Activated T-cell treated with anti-CD3 and anti-CD28 coated beads for 4 hours (primary cell): Measurements from ENCODE around the gene KREMEN2.

ENCODE experiments used
- DNase-seq: peaks from one replicate; pipeline ENCODE4 v3.0.0-alpha.2; 2020

KREMEN2 gene

GRCh38 chr16:3007059-3007956 is 43.2 kb downstream of the KREMEN2 start:
- no peak for DNase-seq

- DNase-seq = no peak
Observed at GRCh38 chr16:3007957-3008689, 44.0 kb downstream of the KREMEN2 start.

DNA sequence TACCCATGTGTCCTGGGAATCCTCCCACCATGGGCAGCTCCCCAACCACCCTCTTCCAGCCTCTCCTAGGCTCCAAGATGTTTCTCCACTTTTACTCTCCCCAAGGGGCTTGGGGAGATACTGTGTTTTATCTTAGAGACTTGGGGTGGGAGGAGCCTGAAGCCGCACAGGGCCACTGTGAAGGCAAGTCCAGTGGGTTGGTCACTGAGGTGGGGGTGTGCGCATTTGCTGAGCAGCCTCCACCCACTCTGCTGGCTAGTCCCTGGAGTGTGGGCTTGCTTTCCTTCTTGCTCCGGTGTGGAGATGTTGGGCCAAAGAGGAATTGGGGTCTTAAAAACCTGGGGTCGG is 44.6 kb downstream of the KREMEN2 start:
- DNase-seq = no peak

- no peak for DNase-seq
Observed at GRCh38 chr16:3009568-3010390, 45.7 kb downstream of the KREMEN2 start.

GRCh38 chr16:3010510-3010909 is 46.4 kb downstream of the KREMEN2 start:
- no peak for DNase-seq

- no peak for DNase-seq
Observed at GRCh38 chr16:3012246-3012645, 48.2 kb downstream of the KREMEN2 start.

- DNase-seq = no peak
Observed at GRCh38 chr16:3012828-3013420, 48.8 kb downstream of the KREMEN2 start, which contains the start of gene CLDN9. TSS of gene CLDN9 (plus strand) at chr16:3012923. CDS start at chr16:3013363, 440 bp downstream.

DNA sequence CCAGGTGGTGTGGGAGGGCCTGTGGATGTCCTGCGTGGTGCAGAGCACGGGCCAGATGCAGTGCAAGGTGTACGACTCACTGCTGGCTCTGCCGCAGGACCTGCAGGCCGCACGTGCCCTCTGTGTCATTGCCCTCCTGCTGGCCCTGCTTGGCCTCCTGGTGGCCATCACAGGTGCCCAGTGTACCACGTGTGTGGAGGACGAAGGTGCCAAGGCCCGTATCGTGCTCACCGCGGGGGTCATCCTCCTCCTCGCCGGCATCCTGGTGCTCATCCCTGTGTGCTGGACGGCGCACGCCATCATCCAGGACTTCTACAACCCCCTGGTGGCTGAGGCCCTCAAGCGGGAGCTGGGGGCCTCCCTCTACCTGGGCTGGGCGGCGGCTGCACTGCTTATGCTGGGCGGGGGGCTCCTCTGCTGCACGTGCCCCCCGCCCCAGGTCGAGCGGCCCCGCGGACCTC is 49.4 kb downstream of the KREMEN2 start:
- DNase-seq = no peak

DNA sequence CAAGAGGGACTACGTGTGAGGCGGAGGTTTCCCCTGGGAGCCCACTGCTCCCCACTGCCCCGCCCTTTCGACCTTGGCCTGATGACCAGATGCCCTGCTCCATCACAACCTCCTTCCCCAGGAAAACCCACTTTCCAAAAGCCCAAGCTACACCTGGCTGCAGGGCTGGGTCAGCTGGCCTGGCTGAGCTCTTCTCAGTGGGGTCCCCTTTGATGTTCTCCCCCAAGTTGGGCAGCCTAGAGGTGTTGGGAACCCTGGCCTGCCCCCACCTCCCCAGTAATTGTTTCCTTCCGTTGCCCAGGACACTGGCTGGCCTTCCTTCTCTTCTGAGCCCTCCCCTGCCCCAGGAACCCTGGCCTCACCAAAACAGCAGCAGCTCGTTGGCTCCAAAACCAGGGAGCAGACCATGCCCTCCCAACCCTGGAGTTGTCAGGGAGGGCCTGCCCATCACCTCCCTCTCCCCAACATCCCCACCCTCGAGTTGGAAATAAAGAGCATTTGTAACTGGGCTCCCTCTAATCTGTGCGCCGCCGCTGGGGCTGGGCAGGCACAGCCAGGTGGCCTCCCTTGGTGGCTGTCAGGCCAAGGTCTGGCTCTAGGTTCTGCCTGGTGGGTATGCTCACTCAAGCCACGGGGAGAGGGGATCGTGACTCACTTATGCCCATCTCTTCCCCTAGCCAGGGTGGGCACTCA is 50.1 kb downstream of the KREMEN2 start:
- DNase-seq = no peak

GRCh38 chr16:3014971-3015370 is 50.9 kb downstream of the KREMEN2 start:
- DNase-seq = no peak

GRCh38 chr16:3015865-3016521 is 51.9 kb downstream of the KREMEN2 start:
- DNase-seq = no peak

DNA sequence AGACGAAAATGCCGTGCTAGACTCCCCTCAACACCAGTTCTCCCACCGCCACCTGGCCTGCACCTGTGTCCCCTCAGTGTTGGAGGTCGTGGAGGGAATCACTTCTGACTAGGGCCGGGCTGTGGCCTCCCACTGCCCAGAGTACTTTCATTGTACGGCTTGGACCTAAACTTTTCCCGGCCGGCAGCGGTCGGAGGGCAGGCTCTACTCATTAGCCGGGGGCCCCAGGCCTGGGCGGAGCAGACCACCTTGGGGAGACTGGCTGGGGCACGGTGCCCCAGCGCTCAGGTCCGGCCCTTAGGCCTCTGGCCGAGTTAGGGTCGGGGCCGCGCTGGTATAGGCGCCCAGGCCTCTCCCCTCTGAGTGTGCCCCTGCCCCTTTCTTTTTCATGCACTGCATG is 53.3 kb downstream of the KREMEN2 start:
- DNase-seq = no peak
